GM12878 (cell line): ENCODE measurements around the gene LIPE. TPM values are rescaled to one million over a fixed set of nuclear protein-coding genes. Genes with fewer than 3 reads are reported as not detected.

Experiments used
- ATAC-seq: fragments of 200-7000 bp; cut with Tn5 transposase; 3 replicates; pipeline ENCODE4 v1.9.1; 2020; ENCODE audit warnings: mild to moderate bottlenecking, moderate library complexity
- BruUV-seq: library from RNA; stranded (reverse); fragments of 400-500 nt; replicated peaks from 2 replicates; lab custom pipeline; 2021; lab: Mats Ljungman, UMichigan
- CTCF ChIA-PET: fragments of 300-600 bp; sonication (Branson Sonifier 250); formaldehyde crosslinking; extraction: SDS; loops from one replicate; lab custom pipeline; 2021; ENCODE audit warnings: inconsistent platforms; lab: Yijun Ruan, JAX
- POLR2A ChIA-PET: fragments of 350-600 bp; formaldehyde crosslinking; extraction: SDS; loops from one replicate; lab custom pipeline; 2021; ENCODE audit warnings: inconsistent platforms; lab: Charles Lee
- RAD21 ChIA-PET: fragments of 300-600 bp; sonication (Branson Sonifier 250); formaldehyde crosslinking; loops from one replicate; lab custom pipeline; 2023; ENCODE audit warnings: antibody characterized with exemption; ENCODE audit not compliant: unreplicated experiment; lab: Charles Lee
- SMC1A ChIA-PET: fragments of 300-600 bp; sonication (Branson Sonifier 250); formaldehyde crosslinking; loops from one replicate; lab custom pipeline; 2023; ENCODE audit not compliant: unreplicated experiment, uncharacterized antibody; lab: Charles Lee
- DNase-seq: peaks from one replicate; pipeline ENCODE4 v3.0.0-alpha.2; 2011; ENCODE audit warnings: low read depth, low spot score
- FAIRE-seq: peaks from 3 replicates; lab custom pipeline; 2011; peaks lifted over from hg19 to GRCh38; lab: Jason Lieb, UNC
- H2AFZ ChIP-seq: 2 replicates; pipeline ENCODE4 v1.6.0; 2011; ENCODE audit warnings: low read depth, low read length, control low read depth; ENCODE audit not compliant: control insufficient read depth
- H3K27ac ChIP-seq: 2 replicates; pipeline ENCODE4 v1.5.1; 2011; ENCODE audit warnings: control low read depth; ENCODE audit not compliant: control insufficient read depth, insufficient read depth
- H3K27me3 ChIP-seq, 2 experiments: replicated peaks in 1 of 2; 2 replicates each; pipeline versions ENCODE4 v1.6.0 to v1.6.1; 2011; ENCODE audit warnings: low read length in 1 of 2; ENCODE audit not compliant: control insufficient read depth in 2 of 2, insufficient read depth in 2 of 2
- H3K36me3 ChIP-seq, 2 experiments: 2 replicates each; pipeline ENCODE4 v1.5.1; 2011; ENCODE audit warnings: low read length in 1 of 2; ENCODE audit not compliant: control insufficient read depth in 2 of 2, insufficient read depth in 2 of 2
- H3K4me1 ChIP-seq: 2 replicates; pipeline ENCODE4 v1.6.1; 2011; ENCODE audit warnings: mild to moderate bottlenecking, low read length, moderate library complexity, mixed read lengths; ENCODE audit not compliant: control insufficient read depth, insufficient read depth
- H3K4me2 ChIP-seq: 2 replicates; pipeline ENCODE4 v1.6.0; 2011; ENCODE audit warnings: control low read depth; ENCODE audit not compliant: control insufficient read depth, insufficient read depth
- H3K4me3 ChIP-seq: fragments of 200-600 bp; sonication (generic); 2 replicates; pipeline ENCODE4 v1.5.1; 2016
- H3K79me2 ChIP-seq: 2 replicates; pipeline ENCODE4 v1.6.0; 2011; ENCODE audit warnings: low read length; ENCODE audit not compliant: control insufficient read depth, insufficient read depth
- H3K9ac ChIP-seq: 2 replicates; pipeline ENCODE4 v1.8.0; 2011; ENCODE audit warnings: low read length, control low read depth, mixed read lengths; ENCODE audit not compliant: control insufficient read depth, insufficient read depth
- H3K9me3 ChIP-seq: replicated peaks from 3 replicates; pipeline ENCODE4 v1.5.1; 2011; ENCODE audit warnings: mild to moderate bottlenecking, low read length; ENCODE audit not compliant: control insufficient read depth, insufficient read depth
- H4K20me1 ChIP-seq: 2 replicates; pipeline ENCODE4 v1.6.0; 2011; ENCODE audit not compliant: control insufficient read depth, insufficient read depth
- ATF2 ChIP-seq: IDR thresholded peaks from 2 replicates; pipeline ENCODE4 v1.6.1; 2012; ENCODE audit warnings: low read length, inconsistent platforms
- CBFB ChIP-seq: IDR thresholded peaks from 2 replicates; pipeline ENCODE4 v1.6.1; 2016; ENCODE audit warnings: antibody characterized with exemption, low read depth
- CEBPB ChIP-seq, 2 experiments: fragments of 150-350 bp in 1 of 2; IDR thresholded peaks; 2 replicates each; pipeline ENCODE4 v1.6.1; 2012 to 2014; ENCODE audit warnings: low read depth in 2 of 2, low read length in 2 of 2, borderline replicate concordance in 1 of 2, inconsistent platforms in 1 of 2
- NR2C2 ChIP-seq: IDR thresholded peaks from 2 replicates; pipeline ENCODE4 v1.6.1; 2011; ENCODE audit warnings: borderline replicate concordance, low read depth; ENCODE audit not compliant: control insufficient read depth, insufficient read length
- POLR2AphosphoS5 ChIP-seq: IDR thresholded peaks from 2 replicates; pipeline ENCODE4 v1.6.1; 2011; ENCODE audit warnings: mild to moderate bottlenecking, low read length, inconsistent platforms
- SRF ChIP-seq, 2 experiments: IDR thresholded peaks; 2 replicates each; pipeline ENCODE4 v1.6.1; 2011; ENCODE audit warnings: low read depth in 2 of 2, low read length in 2 of 2, mild to moderate bottlenecking in 1 of 2, moderate library complexity in 1 of 2
- WGBS: methylation state at CpG from one replicate; pipeline ENCODE4 v1.1.6; 2016; ENCODE audit warnings: low lambda C conversion rate; ENCODE audit not compliant: insufficient replicate concordance, insufficient coverage; ENCODE audit errors: missing lambda C conversion rate; 5-methylcytosine and 5-hydroxymethylcytosine counted together
- in situ Hi-C: fragments of 300-500 bp; cut with MboI; formaldehyde crosslinking; loops from 9 replicates; pipeline ENCODE4 v1.14.3; 2018; ENCODE audit warnings: mixed read lengths
- intact Hi-C: fragments of 100-400 bp; cut with micrococcal nuclease; formaldehyde crosslinking; loops from one replicate; pipeline ENCODE4 v1.14.2; 2022; ENCODE audit not compliant: unreplicated experiment
- polyA plus RNA-seq, 11 experiments: library from polyadenylated mRNA; depleted of rRNA in 4 of 11; unstranded in 6 of 11; stranded (reverse) in 5 of 11; fragments of >200 nt; fragmentation: Nextera tagmentation in 4 of 11; fragmentation: Illumina TruSeq in 1 of 11; extraction: Ambion mirVana in 4 of 11; extraction: Trizol in 1 of 11; gene quantifications; 1 replicate in 1 of 11; 2 replicates in 10 of 11; pipeline versions ENCODE4 v1.2.1 to v1.2.3, GENCODE V29; 2011 to 2016; ENCODE audit warnings: inconsistent platforms in 2 of 11, missing spikeins in 2 of 11, low read depth in 1 of 11
- total RNA-seq, 4 experiments: library from RNA; depleted of rRNA in 3 of 4; stranded (reverse); fragments of >200 nt in 3 of 4; fragmentation: Illumina TruSeq in 1 of 4; extraction: Trizol in 1 of 4; gene quantifications; 2 replicates each; pipeline versions ENCODE4 v1.2.1 to v1.2.3, GENCODE V29; 2013 to 2021
- TF ChIP-seq, protein P1 (sequence below): fragments of 450-650 bp; IDR thresholded peaks from 2 replicates; pipeline ENCODE4 v1.6.1; 2017; ENCODE audit warnings: antibody characterized with exemption, mild to moderate bottlenecking, moderate library complexity

The LIPE gene
- total and polyA plus RNA-seq, 10 of the 15 experiments (the other 5 are each of a cell fraction or from before 2014, with no cell fraction given): 0.02 to 33.3 (median 9.5) TPM

GRCh38 chr19:42370626-42371175 is 56.5 kb downstream of the LIPE start:
- RAD21 ChIA-PET: no interaction called here
- H4K20me1 ChIP-seq: no peaks in the 10 kb centered on the region
- H3K4me2 ChIP-seq: no peak overlapping the region
- POLR2A ChIA-PET: interaction anchor here (0.6 kb wide), 1 partner anchor 11 kb away, joined by 3 read pairs; no protein-coding TSS in a partner anchor
- no peak overlapping the region for H2AFZ ChIP-seq
- no peaks in the 10 kb centered on the region for H3K36me3 ChIP-seq
- in situ Hi-C loops (no loop called here), intact Hi-C loops (no loop called here)
- no TSS peak for BruUV-seq
- H3K79me2 ChIP-seq: no peaks in the 10 kb centered on the region
- DNase-seq: no peak
- no peak for FAIRE-seq
- 83% methylated on average over 10 of the region's 12 CpGs for WGBS
- H3K4me1 ChIP-seq: no peaks in the 10 kb centered on the region
- TF ChIP-seq NR2C2 (no peak), CBFB (no peak), SRF (IDR thresholded peaks at IDR 0.05; ENCODE audit: low read depth in 2 of 2, low read length in 2 of 2) (no peak), POLR2AphosphoS5 (no peak), ATF2 (no peak), CEBPB (IDR thresholded peaks at IDR 0.05; ENCODE audit: borderline replicate concordance in 1 of 2, low read depth in 2 of 2, low read length in 2 of 2) (no peak)
- TF ChIP-seq, protein P1, sequence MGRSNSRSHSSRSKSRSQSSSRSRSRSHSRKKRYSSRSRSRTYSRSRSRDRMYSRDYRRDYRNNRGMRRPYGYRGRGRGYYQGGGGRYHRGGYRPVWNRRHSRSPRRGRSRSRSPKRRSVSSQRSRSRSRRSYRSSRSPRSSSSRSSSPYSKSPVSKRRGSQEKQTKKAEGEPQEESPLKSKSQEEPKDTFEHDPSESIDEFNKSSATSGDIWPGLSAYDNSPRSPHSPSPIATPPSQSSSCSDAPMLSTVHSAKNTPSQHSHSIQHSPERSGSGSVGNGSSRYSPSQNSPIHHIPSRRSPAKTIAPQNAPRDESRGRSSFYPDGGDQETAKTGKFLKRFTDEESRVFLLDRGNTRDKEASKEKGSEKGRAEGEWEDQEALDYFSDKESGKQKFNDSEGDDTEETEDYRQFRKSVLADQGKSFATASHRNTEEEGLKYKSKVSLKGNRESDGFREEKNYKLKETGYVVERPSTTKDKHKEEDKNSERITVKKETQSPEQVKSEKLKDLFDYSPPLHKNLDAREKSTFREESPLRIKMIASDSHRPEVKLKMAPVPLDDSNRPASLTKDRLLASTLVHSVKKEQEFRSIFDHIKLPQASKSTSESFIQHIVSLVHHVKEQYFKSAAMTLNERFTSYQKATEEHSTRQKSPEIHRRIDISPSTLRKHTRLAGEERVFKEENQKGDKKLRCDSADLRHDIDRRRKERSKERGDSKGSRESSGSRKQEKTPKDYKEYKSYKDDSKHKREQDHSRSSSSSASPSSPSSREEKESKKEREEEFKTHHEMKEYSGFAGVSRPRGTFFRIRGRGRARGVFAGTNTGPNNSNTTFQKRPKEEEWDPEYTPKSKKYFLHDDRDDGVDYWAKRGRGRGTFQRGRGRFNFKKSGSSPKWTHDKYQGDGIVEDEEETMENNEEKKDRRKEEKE: no peak
- H3K4me3 ChIP-seq: no peak overlapping the region
- ATAC-seq: no peak
- SMC1A ChIA-PET: no interaction called here
- no peaks in the 10 kb centered on the region for H3K9me3 ChIP-seq
- H3K9ac ChIP-seq: no peak overlapping the region
- H3K27ac ChIP-seq: no peak overlapping the region
- no peaks in the 10 kb centered on the region for H3K27me3 ChIP-seq
- CTCF ChIA-PET: interaction anchor here (0.8 kb wide), 1 partner anchor 63 kb away, joined by 3 read pairs; no protein-coding TSS in a partner anchor
